C1 segment of cervical spinal cord (tissue), 14 donors: ENCODE data around the gene ADPRM.
"Not testable (repeated sequence)": the region's sequence is repeated elsewhere in the genome, so short reads cannot be mapped to it uniquely, and the experiment has no call there.

ENCODE experiments used
- DNase-seq, 14 donors: peaks; one replicate each; lab custom pipeline; 2025; lab: John Stamatoyannopoulos, UW

ADPRM gene

GRCh38 chr17:10698096-10698818, 863 bp downstream of the ADPRM start:
- DNase-seq: no peak

- DNase-seq: no peak
Measured at GRCh38 chr17:10699856-10700255, 2.5 kb downstream of the ADPRM start.

- DNase-seq: no peak
Measured at GRCh38 chr17:10702574-10702973, 5.2 kb downstream of the ADPRM start.

DNA sequence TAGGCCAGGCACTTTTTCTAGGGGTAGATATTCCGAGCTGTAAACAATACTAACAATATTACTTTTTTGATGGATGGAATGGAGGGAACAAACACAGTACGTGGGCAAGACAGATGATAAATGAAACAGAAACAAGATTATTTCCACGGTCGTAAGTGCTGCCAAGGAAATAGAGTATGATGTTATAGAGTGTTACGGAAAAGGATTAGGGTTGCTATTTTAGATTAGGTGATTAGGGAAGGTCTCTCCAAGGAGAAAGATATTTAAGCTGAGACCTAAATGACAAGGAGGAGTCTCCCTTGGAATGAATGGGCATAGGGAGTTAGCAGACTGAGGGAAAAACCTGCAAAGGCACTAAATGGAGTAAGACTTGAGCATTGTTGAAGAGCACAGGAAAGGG, 8.3 kb downstream of the ADPRM start:
- DNase-seq: no peak

- no peak for DNase-seq
Measured at GRCh38 chr17:10713318-10713717, 15.9 kb downstream of the ADPRM start.

DNA sequence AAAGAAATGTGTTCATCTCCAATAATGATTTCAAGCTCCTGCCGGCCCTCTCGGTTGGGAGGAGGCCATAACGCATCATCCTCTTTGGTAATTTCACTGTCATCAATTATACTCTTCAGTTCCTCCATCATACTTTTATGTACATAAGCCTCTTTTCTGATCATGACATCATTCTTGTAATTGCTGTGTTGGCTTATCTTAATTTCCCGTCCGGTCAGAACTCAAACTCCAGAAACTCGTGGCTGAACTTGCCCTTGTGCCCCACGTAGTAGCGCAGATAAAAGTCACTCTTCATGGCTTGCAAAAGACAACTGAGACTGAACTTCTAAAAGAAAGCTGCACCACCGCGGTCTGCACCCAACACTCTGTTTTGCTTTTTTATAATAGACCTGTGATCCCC, 18.8 kb downstream of the ADPRM start:
- DNase-seq: no peak

GRCh38 chr17:10718547-10718946, 21.2 kb downstream of the ADPRM start:
- DNase-seq: no peak

DNA sequence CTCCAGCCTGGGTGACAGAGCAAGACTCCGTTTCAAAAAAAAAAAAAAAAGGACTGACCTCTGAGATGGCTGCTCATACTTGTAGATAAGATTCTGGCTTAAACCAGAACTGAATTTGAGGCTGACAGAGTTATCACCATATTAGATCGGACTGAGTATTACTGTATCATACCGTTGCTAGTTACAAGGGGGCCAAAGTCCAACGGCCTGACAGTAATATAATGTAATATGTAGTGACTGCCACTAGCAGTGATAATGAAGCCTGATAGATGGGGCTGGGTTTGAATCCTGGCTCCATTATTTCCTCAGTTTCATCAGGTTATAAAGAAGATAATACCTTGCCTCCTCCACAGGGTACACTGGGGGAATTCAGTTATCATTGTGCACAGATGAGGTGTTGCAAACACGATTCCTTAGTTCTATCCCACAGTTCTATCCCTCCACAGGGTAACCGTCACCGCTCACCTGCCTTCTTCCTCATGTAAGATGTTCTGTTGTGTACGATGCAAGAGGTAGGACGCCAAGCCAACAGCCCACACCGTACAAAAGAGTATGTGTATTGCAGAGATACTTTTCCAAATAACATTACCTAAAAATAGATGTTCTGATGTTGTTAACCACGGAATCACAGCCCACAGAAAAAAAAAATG, 27.3 kb downstream of the ADPRM start:
- DNase-seq: no peak

DNA sequence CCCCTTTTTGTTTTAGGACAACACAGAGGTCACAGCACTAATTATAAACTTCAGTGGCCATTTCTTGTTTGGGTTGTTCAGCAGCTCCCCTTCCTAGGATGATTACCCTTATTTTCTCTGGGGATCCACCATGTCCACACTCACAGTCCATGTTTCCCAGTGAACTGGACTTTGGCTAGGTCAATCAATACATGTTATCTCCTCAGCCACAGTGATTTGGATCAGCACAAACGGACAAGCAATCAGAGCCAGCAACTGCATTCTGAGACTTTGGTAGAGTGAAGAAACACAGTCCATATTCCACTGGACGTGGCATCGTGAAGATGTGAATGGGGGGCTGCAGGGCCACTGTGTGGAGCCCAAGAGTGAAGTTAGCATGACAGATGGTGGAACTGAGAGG, 27.9 kb downstream of the ADPRM start:
- DNase-seq: no peak

- DNase-seq: no peak
Measured at GRCh38 chr17:10726196-10726595, 28.8 kb downstream of the ADPRM start.

GRCh38 chr17:10727192-10727591, 29.8 kb downstream of the ADPRM start:
- DNase-seq: no peak

GRCh38 chr17:10728331-10728892, 31.0 kb downstream of the ADPRM start:
- no peak for DNase-seq

DNA sequence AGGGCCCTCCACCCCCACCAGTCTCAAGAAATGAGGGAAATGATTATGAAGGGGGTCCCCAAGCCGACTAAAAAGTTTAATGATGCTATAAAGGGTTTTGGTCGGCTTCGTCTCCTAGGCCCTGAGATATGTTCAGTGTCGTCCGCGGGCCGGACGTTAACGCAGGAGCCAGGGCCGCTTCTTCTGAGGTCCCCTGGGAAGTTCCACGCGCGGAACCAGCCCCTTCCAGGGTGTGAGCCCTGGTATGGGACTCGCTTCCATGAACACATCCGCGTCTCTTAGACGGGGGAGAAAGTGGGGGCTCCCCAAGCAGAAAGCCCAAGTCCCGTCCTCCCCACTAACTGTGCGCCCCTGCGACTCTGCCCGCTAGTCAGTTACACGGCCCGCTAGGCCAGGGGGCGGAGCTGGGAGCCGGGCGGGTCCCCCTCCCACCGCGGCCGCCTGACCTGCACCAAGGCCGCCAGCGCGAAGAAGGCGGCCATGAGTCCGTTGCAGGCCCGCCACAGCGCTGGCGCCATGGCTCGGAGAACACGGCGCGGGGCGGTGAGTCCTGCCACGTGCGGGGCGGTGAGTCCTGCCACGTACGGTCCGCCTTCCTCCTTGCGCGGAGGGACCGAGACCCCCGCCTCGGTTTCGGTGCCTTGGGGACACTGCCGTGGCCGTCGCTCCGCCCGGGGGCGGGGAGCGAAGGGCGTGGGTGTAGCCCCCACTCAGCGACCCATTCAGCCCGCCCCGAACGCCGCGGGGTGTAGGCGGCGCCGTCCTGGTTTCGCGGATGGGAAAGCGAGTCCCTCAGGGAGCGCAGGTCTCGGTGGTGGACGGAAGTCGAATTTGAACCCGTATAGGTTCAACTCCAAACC, 32.2 kb downstream of the ADPRM start, which contains the start of gene TMEM220:
Gene TMEM220, minus strand, starts transcription at position 690 of the 860 bp plus-strand sequence. Its CDS starts 172 bp downstream, at position 518.
- DNase-seq: peak in 11 of 14 donors; percentile 10 to 80 (median 63)

DNA sequence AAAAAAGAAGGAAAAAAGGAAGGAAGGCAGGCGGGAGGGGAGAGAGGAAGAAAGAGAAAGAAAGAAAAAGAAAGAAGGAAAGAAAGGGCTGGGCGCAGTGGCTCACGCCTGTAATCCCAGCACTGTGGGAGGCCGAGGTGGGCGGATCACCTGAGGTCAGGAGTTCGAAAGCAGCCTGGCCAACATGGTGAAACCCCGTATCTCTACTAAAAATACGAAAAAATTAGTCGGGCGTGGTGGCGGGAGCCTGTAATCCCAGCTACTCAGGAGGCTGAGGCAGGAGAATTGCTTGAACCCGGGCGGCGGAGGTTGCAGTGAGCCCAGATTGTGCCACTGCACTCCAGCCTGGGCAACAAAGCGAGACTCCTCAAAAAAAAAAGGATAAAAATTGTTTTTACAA, 32.9 kb downstream of the ADPRM start:
- not testable (repeated sequence) for DNase-seq

GRCh38 chr17:10731408-10731879, 34.0 kb downstream of the ADPRM start:
- no peak for DNase-seq

GRCh38 chr17:10732121-10732520, 34.7 kb downstream of the ADPRM start:
- DNase-seq: not testable (repeated sequence)

DNA sequence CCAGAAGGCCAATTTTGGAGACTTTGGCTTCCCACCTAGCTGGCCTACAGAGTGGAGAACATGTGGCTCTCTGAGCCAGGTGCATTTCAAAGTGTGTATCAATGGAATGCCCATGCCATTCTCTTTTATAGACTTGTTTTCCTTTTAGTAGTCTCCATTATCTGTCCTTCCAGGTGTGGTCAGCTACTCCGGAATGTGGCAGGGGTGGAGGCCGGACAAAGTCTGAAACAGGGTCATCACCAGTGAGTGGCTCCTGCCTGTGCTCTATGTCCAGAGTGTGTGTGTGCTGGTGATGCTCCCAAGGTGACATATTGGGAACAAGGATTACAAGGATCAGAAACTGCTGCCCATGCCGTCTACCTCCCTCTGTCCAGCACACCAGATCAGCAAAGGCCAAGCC, 36.3 kb downstream of the ADPRM start:
- no peak for DNase-seq

DNA sequence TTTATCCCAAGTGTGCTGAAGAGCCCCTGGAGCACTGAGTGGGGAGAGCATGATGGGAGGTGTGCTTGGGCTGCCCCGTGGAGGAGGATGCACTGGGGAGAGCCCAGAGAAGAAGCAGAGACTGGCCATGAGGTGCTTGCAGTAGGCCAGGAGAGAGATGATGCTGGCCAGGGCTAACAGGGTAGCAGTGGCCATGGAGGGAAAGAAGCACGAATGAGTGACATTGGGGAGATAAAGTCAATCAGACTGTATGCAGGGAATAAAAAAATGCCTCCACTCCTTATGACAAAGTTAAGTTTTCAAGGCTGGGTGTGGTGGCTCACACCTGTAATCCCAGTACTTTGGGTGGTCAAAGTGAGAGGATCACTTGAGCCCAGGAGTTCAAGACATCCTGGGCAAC, 37.9 kb downstream of the ADPRM start:
- no peak for DNase-seq

DNA sequence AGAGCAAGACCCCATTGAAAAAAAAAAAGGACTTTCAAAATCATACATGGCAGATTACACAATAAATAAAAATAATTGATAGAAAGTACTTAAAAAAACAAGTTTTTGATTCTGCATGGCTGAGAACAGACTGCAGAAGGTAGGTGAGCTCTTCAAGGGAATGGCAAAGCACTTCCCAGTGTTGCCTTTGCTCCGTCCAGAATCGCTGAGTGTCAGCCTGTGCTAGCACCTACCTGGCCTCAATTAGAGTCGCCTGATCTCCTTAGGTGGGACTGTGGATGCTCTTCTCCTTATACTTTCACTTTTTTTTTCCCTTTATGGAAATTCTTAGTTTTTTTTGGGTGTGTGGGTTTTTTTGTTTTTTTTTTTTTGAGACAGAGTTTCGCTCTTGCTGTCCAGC, 38.4 kb downstream of the ADPRM start:
- DNase-seq: no peak

DNA sequence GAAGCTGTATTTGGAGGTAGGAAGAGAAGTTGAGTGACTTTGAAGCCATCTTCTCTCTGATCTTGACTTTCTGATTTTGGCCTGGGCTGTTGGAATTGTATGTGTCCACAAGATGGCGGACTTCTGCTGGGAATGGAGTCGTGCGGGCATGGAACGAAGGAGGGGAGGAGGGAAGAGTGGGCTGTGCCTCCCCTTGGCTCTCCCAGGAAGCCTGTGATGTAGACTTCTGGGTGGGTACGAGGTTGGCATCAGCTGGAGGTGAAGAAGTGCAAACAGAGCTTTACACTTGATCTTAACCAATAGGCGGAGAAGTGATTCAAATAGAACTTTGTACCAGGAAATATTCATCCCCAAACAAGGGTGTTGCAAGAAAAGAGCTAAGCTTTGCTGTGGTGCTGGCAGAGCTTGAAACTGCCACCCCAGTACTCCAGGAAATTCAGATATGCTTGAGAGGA, 39.8 kb downstream of the ADPRM start:
- DNase-seq: peak in 10 of 14 donors; percentile 9 to 54 (median 22)

GRCh38 chr17:10737736-10738135, 40.3 kb downstream of the ADPRM start:
- no peak for DNase-seq
